ENCODE results near the gene TTC16.

The TTC16 gene

DNA sequence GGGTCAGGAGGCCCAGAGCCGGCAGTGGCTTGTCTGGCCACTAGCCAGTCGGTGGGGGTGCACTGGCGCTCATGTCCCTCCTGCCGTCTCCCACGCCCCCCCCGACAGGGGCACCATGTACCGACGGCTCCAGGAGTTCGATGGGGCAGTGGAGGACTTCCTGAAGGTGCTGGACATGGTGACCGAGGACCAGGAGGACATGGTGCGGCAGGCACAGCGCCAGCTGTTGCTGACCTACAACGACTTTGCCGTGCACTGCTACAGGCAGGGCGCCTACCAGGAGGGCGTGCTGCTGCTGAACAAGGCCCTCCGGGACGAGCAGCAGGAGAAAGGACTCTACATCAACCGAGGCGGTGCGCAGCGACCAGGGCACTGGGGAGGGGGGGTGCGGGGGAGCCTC lies 8.1 kb downstream of the TTC16 start:
- H3K4me1 ChIP-seq: peaks cover 51% of the 10 kb centered on the region
- H3K9me3 ChIP-seq: no peaks in the 10 kb centered on the region
- H4K20me1 ChIP-seq: no peaks in the 10 kb centered on the region
- no peaks in the 10 kb centered on the region for H3K27me3 ChIP-seq
- peaks cover 6% of the 10 kb centered on the region for H3K36me3 ChIP-seq
- H3K4me3 ChIP-seq: no peak overlapping the region
- H3K9ac ChIP-seq: no peak overlapping the region
- TF ChIP-seq Cebpa-rat (IDR thresholded peaks at IDR 0.05): no peak
- no peak overlapping the region for H3K4me2 ChIP-seq
- no peak overlapping the region for H3K27ac ChIP-seq

DNA sequence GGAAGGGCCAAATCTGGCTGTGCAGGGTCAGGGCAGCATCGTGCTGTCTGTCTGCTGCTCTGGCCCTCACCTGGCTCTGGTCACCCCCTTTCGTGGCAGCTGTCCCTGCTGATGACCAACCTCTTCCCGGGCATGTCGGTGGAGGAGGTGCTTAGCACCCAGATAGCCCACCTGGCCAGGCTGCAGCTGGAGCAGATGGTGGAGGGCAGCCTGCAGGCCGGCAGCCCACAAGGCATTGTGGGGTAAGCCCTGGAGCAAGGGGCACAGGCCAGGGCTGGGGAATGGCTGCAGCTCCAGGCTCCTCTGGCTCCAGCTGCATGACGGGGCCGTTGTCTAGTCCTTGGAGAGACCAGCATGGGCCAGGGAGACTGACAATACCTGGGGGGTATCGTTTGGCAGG lies 11.0 kb downstream of the TTC16 start:
- Histone ChIP-seq H3K27ac (no peak overlapping the region), H3K4me1 (peaks cover 27% of the 10 kb centered on the region), H3K4me3 (no peak overlapping the region), H3K9me3 (no peaks in the 10 kb centered on the region), H3K9ac (no peak overlapping the region), H4K20me1 (no peaks in the 10 kb centered on the region), H3K4me2 (no peak overlapping the region), H3K27me3 (no peaks in the 10 kb centered on the region), H3K36me3 (peaks cover 29% of the 10 kb centered on the region)
- TF ChIP-seq Cebpa-rat (IDR thresholded peaks at IDR 0.05): no peak

DNA sequence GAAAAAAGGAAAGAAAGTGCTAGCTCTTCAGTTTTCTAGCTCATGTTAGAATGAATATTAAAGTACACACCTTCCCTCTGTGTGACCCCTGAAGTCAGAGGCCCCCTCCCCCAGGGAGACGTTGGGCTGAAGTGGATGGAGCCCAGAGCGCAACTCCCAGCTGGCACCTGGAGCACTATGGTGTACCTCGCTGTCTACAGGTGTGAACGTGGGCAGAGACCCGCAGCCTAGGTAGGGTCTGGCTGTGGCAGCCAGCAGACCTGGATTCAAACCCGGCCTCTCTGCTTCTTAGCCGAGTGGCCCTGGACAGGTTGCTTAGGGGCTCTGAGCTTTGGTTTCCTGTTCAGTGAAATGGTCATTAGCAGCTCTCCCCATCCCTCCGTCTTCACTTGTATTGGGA lies 12.9 kb downstream of the TTC16 start:
- H3K4me1 ChIP-seq: peaks cover 29% of the 10 kb centered on the region
- H3K27ac ChIP-seq: no peak overlapping the region
- H3K9ac ChIP-seq: no peak overlapping the region
- H3K27me3 ChIP-seq: no peaks in the 10 kb centered on the region
- peaks cover 42% of the 10 kb centered on the region for H3K36me3 ChIP-seq
- TF ChIP-seq Cebpa-rat (IDR thresholded peaks at IDR 0.05): no peak
- H3K4me2 ChIP-seq: no peak overlapping the region
- H4K20me1 ChIP-seq: no peaks in the 10 kb centered on the region
- no peaks in the 10 kb centered on the region for H3K9me3 ChIP-seq
- H3K4me3 ChIP-seq: no peak overlapping the region

DNA sequence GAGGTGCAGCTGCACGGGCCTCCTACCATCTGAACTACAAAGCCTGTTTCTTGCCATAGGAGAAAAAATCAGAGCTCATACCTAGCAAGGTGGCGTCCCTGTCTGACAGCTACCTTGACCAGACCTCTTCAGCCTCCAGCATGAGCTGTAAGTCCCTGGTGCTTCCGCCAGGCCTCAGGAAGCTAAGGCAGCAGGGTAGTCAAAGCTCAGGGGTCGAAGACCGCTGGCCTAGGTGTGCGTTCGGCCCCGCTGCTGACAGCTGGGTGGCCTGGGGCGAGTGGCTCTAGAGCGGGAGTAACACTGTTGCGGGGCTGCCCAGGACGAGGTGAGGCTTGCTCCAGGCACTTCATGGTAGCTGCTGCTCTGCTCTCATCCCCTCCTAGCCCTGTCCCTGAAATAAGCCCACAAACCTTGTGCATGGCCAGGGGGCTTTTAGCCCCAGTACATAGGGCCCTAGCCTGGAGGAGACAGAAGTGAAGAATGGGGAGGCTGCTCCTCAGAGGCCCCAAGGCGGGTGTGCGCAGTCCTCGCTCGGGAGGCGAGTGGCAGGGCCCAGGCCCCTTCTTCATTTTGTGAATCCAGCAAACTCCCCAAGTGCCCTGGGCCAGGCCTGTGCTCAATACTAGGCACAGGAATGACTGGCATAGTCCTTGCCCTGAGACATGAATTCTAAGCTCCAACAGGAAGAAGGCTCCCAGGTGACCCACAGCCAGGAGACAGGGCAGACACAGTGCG lies 13.8 kb downstream of the TTC16 start:
- no peak overlapping the region for H3K4me3 ChIP-seq
- H3K27ac ChIP-seq: no peak overlapping the region
- H3K27me3 ChIP-seq: no peaks in the 10 kb centered on the region

DNA sequence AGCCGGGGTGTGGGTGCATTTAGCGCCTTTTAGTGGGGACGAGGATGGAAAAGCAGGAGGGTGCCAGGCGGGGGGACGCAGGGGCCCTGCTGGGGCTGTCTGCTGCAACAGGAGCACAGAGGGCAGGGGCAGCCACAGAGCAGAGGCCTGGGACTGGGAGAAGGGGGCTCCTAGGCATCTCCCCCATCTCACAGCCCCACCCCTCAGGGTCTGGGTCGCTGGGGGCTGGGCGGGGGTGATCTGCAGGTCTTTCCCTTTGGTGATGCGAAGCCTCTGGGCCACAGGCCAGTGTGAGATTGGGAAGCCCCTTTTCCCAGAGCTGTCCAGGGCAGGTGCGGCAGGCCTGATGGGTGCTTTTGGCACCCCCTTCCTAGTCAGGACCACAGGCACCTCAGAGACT lies 14.4 kb downstream of the TTC16 start:
- Histone ChIP-seq H3K4me1 (peaks cover 29% of the 10 kb centered on the region), H3K9ac (no peak overlapping the region; the same call in 1 of the 2 replicates), H3K9me3 (no peaks in the 10 kb centered on the region), H3K4me2 (no peak overlapping the region), H3K27ac (0 out of 2 replicates have a peak overlapping the region, but pooled peaks have one; percentile 30), H4K20me1 (no peaks in the 10 kb centered on the region), H3K4me3 (no peak overlapping the region), H3K27me3 (no peaks in the 10 kb centered on the region), H3K36me3 (peaks cover 42% of the 10 kb centered on the region)
- TF ChIP-seq Cebpa-rat (IDR thresholded peaks at IDR 0.05): no peak

More for the DNA sequence above, 13.8 kb downstream of the TTC16 start:
- H3K4me2 ChIP-seq: no peak overlapping the region
- TF ChIP-seq Cebpa-rat (IDR thresholded peaks at IDR 0.05): no peak
- H3K4me1 ChIP-seq: peaks cover 29% of the 10 kb centered on the region
- H3K9ac ChIP-seq: peak overlapping the region; percentile 24; the same call in 1 of the 2 replicates
- H3K36me3 ChIP-seq: peaks cover 42% of the 10 kb centered on the region
- no peaks in the 10 kb centered on the region for H3K9me3 ChIP-seq
- no peaks in the 10 kb centered on the region for H4K20me1 ChIP-seq

DNA sequence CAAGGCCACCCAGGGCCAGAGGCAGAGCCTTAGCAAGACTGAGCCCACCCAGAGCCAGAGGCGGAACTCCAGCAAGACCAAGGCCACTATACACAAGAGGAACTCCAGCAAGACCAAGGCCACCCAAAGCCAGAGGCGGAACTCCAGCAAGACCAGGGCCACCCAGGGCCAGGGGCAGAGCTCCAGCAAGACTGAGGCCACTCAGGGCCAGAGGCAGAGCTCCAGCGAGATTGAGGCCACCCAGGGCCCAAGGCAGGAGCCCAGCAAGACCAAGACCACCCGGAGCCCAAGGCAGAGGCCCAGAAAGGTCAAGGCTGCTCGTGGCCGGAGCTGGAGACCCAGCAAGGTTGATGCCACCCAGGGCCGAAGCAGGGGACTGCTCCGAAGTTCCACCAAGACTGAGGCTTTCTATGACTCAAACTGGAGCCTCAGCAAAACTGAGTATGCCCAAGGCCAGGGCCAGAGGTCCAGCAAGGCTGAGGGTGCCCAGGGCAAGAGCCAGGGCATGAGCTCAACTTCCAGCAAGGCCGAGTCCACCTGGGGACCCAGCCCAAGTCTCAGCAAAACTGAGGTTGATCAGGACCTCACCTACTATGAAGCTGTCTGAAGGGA lies 15.0 kb downstream of the TTC16 start:
- Histone ChIP-seq H3K27ac (peak overlapping the region; percentile 37; the same call in 1 of the 2 replicates), H3K27me3 (no peaks in the 10 kb centered on the region)

DNA sequence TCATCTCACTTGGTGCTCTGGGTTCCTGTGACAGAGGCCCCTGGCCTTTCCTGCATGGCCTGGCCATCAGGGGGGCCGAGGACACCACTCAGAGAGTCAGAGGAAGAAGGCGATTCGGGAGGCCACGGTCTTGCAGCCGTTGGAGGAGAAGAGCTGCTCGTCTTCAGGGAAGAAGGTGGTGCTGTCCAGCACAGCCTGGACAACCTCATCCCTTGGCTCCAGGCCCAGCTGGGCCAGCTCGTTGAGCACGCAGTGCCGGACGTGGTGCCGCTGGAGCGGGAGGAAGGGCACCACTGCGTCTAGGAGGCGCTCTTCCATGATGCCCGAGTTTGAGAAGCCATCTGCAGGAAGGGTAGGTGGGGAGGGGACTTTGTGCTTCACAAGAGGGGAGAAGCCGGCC lies 16.1 kb downstream of the TTC16 start:
- peaks cover 42% of the 10 kb centered on the region for H3K36me3 ChIP-seq
- no peak overlapping the region for H3K4me3 ChIP-seq
- H4K20me1 ChIP-seq: peaks cover 6% of the 10 kb centered on the region; the same call in 1 of the 2 replicates
- peaks cover 45% of the 10 kb centered on the region for H3K4me1 ChIP-seq
- no peak overlapping the region for H3K4me2 ChIP-seq
- no peak overlapping the region for H3K9ac ChIP-seq
- H3K9me3 ChIP-seq: no peaks in the 10 kb centered on the region
- H3K27ac ChIP-seq: no peak overlapping the region; the same call in 1 of the 2 replicates
- no peaks in the 10 kb centered on the region for H3K27me3 ChIP-seq
- TF ChIP-seq Cebpa-rat (IDR thresholded peaks at IDR 0.05): no peak

More for the DNA sequence above, 15.0 kb downstream of the TTC16 start:
- peaks cover 42% of the 10 kb centered on the region for H3K36me3 ChIP-seq
- H3K9ac ChIP-seq: no peak overlapping the region
- peaks cover 35% of the 10 kb centered on the region for H3K4me1 ChIP-seq
- H3K4me3 ChIP-seq: no peak overlapping the region
- TF ChIP-seq Cebpa-rat (IDR thresholded peaks at IDR 0.05): no peak
- H3K9me3 ChIP-seq: no peaks in the 10 kb centered on the region
- no peak overlapping the region for H3K4me2 ChIP-seq
- peaks cover 5% of the 10 kb centered on the region; the same call in 1 of the 2 replicates for H4K20me1 ChIP-seq

DNA sequence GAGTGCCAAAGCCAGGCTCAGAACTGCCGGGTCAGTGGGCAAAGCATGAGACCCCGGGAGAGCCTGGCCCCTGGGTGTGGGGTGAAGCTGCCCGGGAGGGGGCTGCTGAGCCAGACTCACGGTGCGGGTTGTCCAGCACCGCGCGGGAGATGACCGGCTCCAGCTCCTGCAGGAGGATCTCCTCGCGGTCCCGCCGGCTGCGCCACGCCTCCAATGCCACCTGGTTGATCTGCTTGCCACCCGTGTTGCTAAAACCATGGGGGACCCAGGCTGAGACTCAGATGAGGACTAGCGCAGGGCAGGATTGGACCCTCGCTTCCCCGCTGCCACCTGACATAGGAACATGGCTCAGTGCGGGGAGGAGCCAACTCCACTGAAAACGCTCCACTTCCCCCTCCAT lies 16.6 kb downstream of the TTC16 start:
- Histone ChIP-seq H3K27ac (no peak overlapping the region; the same call in 1 of the 2 replicates), H3K9me3 (no peaks in the 10 kb centered on the region), H3K9ac (no peak overlapping the region), H3K36me3 (peaks cover 42% of the 10 kb centered on the region), H4K20me1 (peaks cover 6% of the 10 kb centered on the region; the same call in 1 of the 2 replicates), H3K4me2 (no peak overlapping the region), H3K4me1 (peaks cover 49% of the 10 kb centered on the region), H3K4me3 (no peak overlapping the region), H3K27me3 (no peaks in the 10 kb centered on the region)
- no peak for TF ChIP-seq Cebpa-rat (IDR thresholded peaks at IDR 0.05)

DNA sequence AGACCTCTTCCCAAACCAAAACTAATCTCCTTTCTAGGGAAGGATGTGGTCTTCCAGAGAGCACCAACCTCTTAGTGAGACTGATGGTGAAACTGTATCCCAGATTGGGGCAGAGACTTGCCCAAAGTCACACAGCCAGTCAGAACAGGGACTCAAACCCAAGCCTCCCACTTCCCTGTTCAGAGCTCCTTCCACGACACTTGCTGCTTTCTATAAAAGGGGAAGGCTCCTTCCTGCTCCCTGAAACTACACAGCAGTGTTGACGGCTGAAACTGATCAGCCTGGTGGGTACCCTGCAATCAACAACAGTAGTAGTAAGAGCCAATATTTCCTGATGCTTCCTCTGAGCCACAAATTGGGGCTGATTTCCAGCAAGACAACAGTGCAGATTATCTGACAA lies 17.7 kb downstream of the TTC16 start:
- peak overlapping the region; percentile 73 for H3K4me2 ChIP-seq
- no peak for TF ChIP-seq Cebpa-rat (IDR thresholded peaks at IDR 0.05)
- H3K36me3 ChIP-seq: peaks cover 51% of the 10 kb centered on the region
- no peaks in the 10 kb centered on the region for H3K9me3 ChIP-seq
- no peak overlapping the region for H3K4me3 ChIP-seq
- H3K27ac ChIP-seq: peak overlapping the region; percentile 7; the same call in 1 of the 2 replicates
- peaks cover 12% of the 10 kb centered on the region for H4K20me1 ChIP-seq
- H3K4me1 ChIP-seq: peaks cover 49% of the 10 kb centered on the region
- 0 out of 2 replicates have a peak overlapping the region, but pooled peaks have one; percentile 45 for H3K9ac ChIP-seq
- no peaks in the 10 kb centered on the region for H3K27me3 ChIP-seq

DNA sequence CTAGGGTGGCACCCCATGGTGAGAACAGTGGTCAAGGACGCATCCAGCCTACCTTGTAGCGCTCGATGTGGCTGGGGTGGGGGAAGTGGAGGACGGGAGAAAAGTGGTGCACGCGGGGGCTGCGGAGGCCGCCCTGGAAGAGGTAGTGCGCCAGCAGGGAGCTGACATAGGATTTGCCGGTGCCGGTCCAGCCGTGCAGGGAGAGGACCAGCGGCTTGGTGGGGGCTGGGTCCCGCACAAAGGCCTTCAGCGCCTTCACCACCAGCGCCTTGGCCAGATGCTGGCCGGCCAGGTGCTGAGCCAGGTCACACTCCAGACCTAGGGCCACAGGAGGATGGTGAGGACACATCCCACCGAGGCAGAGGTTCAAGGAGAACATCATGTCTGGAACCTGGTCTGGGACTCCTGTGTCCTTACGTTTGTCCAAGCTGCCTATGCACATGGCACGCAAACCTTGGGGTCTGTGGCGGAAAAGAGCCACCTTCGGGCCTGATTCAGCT lies 18.4 kb downstream of the TTC16 start:
- H4K20me1 ChIP-seq: peaks cover 14% of the 10 kb centered on the region
- no peak for TF ChIP-seq Cebpa-rat (IDR thresholded peaks at IDR 0.05)
- H3K9ac ChIP-seq: peak overlapping the region; percentile 82
- peaks cover 49% of the 10 kb centered on the region for H3K4me1 ChIP-seq
- peak overlapping the region; percentile 73 for H3K4me2 ChIP-seq
- peaks cover 55% of the 10 kb centered on the region for H3K36me3 ChIP-seq
- no peaks in the 10 kb centered on the region for H3K27me3 ChIP-seq
- peak overlapping the region; percentile 36; the same call in 1 of the 2 replicates for H3K27ac ChIP-seq
- peak overlapping the region; percentile 82 for H3K4me3 ChIP-seq
- no peaks in the 10 kb centered on the region for H3K9me3 ChIP-seq

Data from BLaER1 (cell line).